H1 (cell line): ENCODE data around the gene RNF145. TPM values are rescaled to one million over a fixed set of nuclear protein-coding genes. Genes with fewer than 3 reads are reported as not detected.

Source experiments
- CTCF ChIA-PET: fragments of 300-600 bp; sonication (Branson Sonifier 250); formaldehyde crosslinking; loops from one replicate; lab custom pipeline; 2021; ENCODE audit not compliant: partially characterized antibody; lab: Charles Lee
- POLR2A ChIA-PET: fragments of 300-600 bp; sonication (Branson Sonifier 250); formaldehyde crosslinking; loops from one replicate; lab custom pipeline; 2021; ENCODE audit warnings: inconsistent platforms; ENCODE audit not compliant: partially characterized antibody; lab: Charles Lee
- DNase-seq, 2 experiments: peaks; one replicate each; pipeline versions ENCODE4 v3.0.0 to v3.0.0-alpha.2; 2010 to 2022; ENCODE audit warnings: low spot score in 2 of 2, low read depth in 1 of 2, mixed read lengths in 1 of 2
- FAIRE-seq: peaks from 2 replicates; lab custom pipeline; 2011; peaks lifted over from hg19 to GRCh38; lab: Jason Lieb, UNC
- H2AFZ ChIP-seq: 2 replicates; pipeline ENCODE4 v1.8.1; 2012; ENCODE audit warnings: low read length, inconsistent platforms
- H2AK5ac ChIP-seq: 2 replicates; pipeline ENCODE4 v1.6.1; 2013; ENCODE audit warnings: low read depth, low read length
- H2BK120ac ChIP-seq: replicated peaks from 2 replicates; pipeline ENCODE3; 2013; ENCODE audit warnings: low read depth, low read length, inconsistent platforms
- H2BK12ac ChIP-seq: 2 replicates; pipeline ENCODE4 v1.6.1; 2013; ENCODE audit warnings: low read depth, low read length
- H2BK15ac ChIP-seq: 2 replicates; pipeline ENCODE4 v1.6.1; 2013; ENCODE audit warnings: low read length
- H2BK20ac ChIP-seq: 2 replicates; pipeline ENCODE4 v1.6.1; 2013; ENCODE audit warnings: low read length
- H2BK5ac ChIP-seq: 2 replicates; pipeline ENCODE4 v1.6.1; 2013; ENCODE audit warnings: low read depth, low read length
- H3K14ac ChIP-seq: 2 replicates; pipeline ENCODE4 v1.6.1; 2013; ENCODE audit warnings: inconsistent platforms; ENCODE audit not compliant: insufficient read length
- H3K18ac ChIP-seq: 2 replicates; pipeline ENCODE4 v1.6.1; 2013; ENCODE audit warnings: low read length; ENCODE audit errors: extremely low read depth
- H3K23ac ChIP-seq: 2 replicates; pipeline ENCODE4 v1.6.1; 2013; ENCODE audit warnings: inconsistent platforms; ENCODE audit not compliant: insufficient read length
- H3K23me2 ChIP-seq: 2 replicates; pipeline ENCODE4 v1.6.1; 2013; ENCODE audit warnings: low read depth, low read length
- H3K27ac ChIP-seq: 2 replicates; pipeline ENCODE4 v1.6.1; 2011; ENCODE audit warnings: low read depth, low read length, inconsistent platforms
- H3K27me3 ChIP-seq, 4 experiments: replicated peaks in 1 of 4; 1 replicate in 1 of 4; 2 replicates in 3 of 4; pipeline versions ENCODE4 v1.6.1 to v1.8.1; 2011 to 2013; ENCODE audit warnings: low read length in 3 of 4, mild to moderate bottlenecking in 3 of 4, inconsistent platforms in 2 of 4, mixed read lengths in 2 of 4, moderate library complexity in 1 of 4; ENCODE audit not compliant: control insufficient read depth in 3 of 4, insufficient read depth in 3 of 4; ENCODE audit errors: extremely low read depth in 1 of 4
- H3K36me3 ChIP-seq, 4 experiments: 2 replicates each; pipeline versions ENCODE4 v1.6.1 to v1.8.1; 2011 to 2013; ENCODE audit warnings: mild to moderate bottlenecking in 4 of 4, low read length in 3 of 4, moderate library complexity in 2 of 4, control low read depth in 1 of 4, inconsistent platforms in 1 of 4; ENCODE audit not compliant: insufficient read depth in 4 of 4, control insufficient read depth in 2 of 4
- H3K4ac ChIP-seq: replicated peaks from 2 replicates; pipeline ENCODE3; 2013; ENCODE audit warnings: low read length, low read depth, mixed read lengths, inconsistent platforms; ENCODE audit not compliant: insufficient read length
- H3K4me1 ChIP-seq, 4 experiments: replicated peaks in 1 of 4; 1 replicate in 1 of 4; 2 replicates in 3 of 4; pipeline versions ENCODE4 v1.6.1 to v1.8.1; 2011 to 2013; ENCODE audit warnings: low read length in 3 of 4, inconsistent platforms in 2 of 4, mixed read lengths in 1 of 4; ENCODE audit not compliant: insufficient read depth in 4 of 4, control insufficient read depth in 3 of 4
- H3K4me2 ChIP-seq, 2 experiments: 2 replicates each; pipeline versions ENCODE4 v1.6.1 to v1.8.1; 2011 to 2013; ENCODE audit warnings: low read depth in 2 of 2, low read length in 2 of 2, control low read depth in 1 of 2, inconsistent platforms in 1 of 2, mild to moderate bottlenecking in 1 of 2; ENCODE audit not compliant: insufficient read depth in 1 of 2
- H3K4me3 ChIP-seq, 4 experiments: fragments of 200-600, 300-600 bp in 1 of 4; sonication (generic), shearing (Covaris generic), sonication (Bioruptor Twin) in 1 of 4; 2 replicates each; pipeline versions ENCODE4 v1.5.1 to v1.8.1; 2011 to 2016; ENCODE audit warnings: low read length in 4 of 4, low read depth in 3 of 4, control low read depth in 2 of 4, inconsistent platforms in 2 of 4, mild to moderate bottlenecking in 2 of 4, mixed read lengths in 1 of 4, moderate library complexity in 1 of 4; ENCODE audit not compliant: insufficient read depth in 2 of 4; ENCODE audit errors: extremely low read depth in 1 of 4
- H3K56ac ChIP-seq: replicated peaks from 2 replicates; pipeline ENCODE3; 2013; ENCODE audit warnings: low read depth, mild to moderate bottlenecking, mixed read lengths, low read length, inconsistent platforms; ENCODE audit not compliant: insufficient read length
- H3K79me1 ChIP-seq: 2 replicates; pipeline ENCODE4 v1.6.1; 2013; ENCODE audit warnings: low read depth, low read length, control low read depth
- H3K79me2 ChIP-seq, 2 experiments: 2 replicates each; pipeline versions ENCODE4 v1.6.1 to v1.8.1; 2012 to 2013; ENCODE audit warnings: low read length in 2 of 2, mild to moderate bottlenecking in 2 of 2, inconsistent platforms in 1 of 2; ENCODE audit not compliant: insufficient read depth in 2 of 2, control insufficient read depth in 1 of 2
- H3K9ac ChIP-seq, 4 experiments: replicated peaks in 1 of 4; 1 replicate in 1 of 4; 2 replicates in 3 of 4; pipeline versions ENCODE4 v1.6.1 to v1.8.1; 2011 to 2013; ENCODE audit warnings: low read depth in 3 of 4, low read length in 3 of 4, control low read depth in 2 of 4, mild to moderate bottlenecking in 2 of 4, moderate library complexity in 2 of 4, inconsistent platforms in 1 of 4; ENCODE audit errors: extremely low read depth in 1 of 4
- H3K9me3 ChIP-seq, 2 experiments: 2 replicates each; pipeline versions ENCODE4 v1.6.1 to v1.8.1; 2012 to 2013; ENCODE audit warnings: mild to moderate bottlenecking in 2 of 2, moderate library complexity in 2 of 2, control low read depth in 1 of 2, inconsistent platforms in 1 of 2, low read depth in 1 of 2, low read length in 1 of 2, mixed read lengths in 1 of 2; ENCODE audit not compliant: insufficient read depth in 2 of 2
- H4K20me1 ChIP-seq, 2 experiments: replicated peaks in 1 of 2; 2 replicates each; pipeline versions ENCODE3 to v1.8.1; 2011 to 2013; ENCODE audit warnings: inconsistent platforms in 2 of 2, low read length in 2 of 2, mild to moderate bottlenecking in 1 of 2; ENCODE audit not compliant: insufficient read depth in 2 of 2, control insufficient read depth in 1 of 2
- H4K5ac ChIP-seq: 2 replicates; pipeline ENCODE4 v1.6.1; 2013; ENCODE audit warnings: low read length, low read depth, mixed read lengths, inconsistent platforms; ENCODE audit not compliant: insufficient read length
- H4K8ac ChIP-seq: 2 replicates; pipeline ENCODE4 v1.8.0; 2013; ENCODE audit warnings: mild to moderate bottlenecking, moderate library complexity, low read length, inconsistent platforms; ENCODE audit not compliant: insufficient read depth; ENCODE audit errors: extremely low read depth
- H4K91ac ChIP-seq: replicated peaks from 2 replicates; pipeline ENCODE3; 2013; ENCODE audit warnings: low read length, mixed read lengths, inconsistent platforms; ENCODE audit not compliant: insufficient read length
- CEBPB ChIP-seq: IDR thresholded peaks from 2 replicates; pipeline ENCODE4 v1.6.1; 2012; ENCODE audit warnings: low read depth, low read length
- RFX5 ChIP-seq: IDR thresholded peaks from 2 replicates; pipeline ENCODE4 v1.6.1; 2011; ENCODE audit warnings: low read depth, low read length, improper control_type of control experiment, borderline replicate concordance
- WGBS, 2 experiments: shearing (Covaris generic) in 1 of 2; methylation state at CpG; one replicate each; pipeline versions ENCODE4 v1.1.6 to v1.1.7; 2013 to 2015; ENCODE audit warnings: low lambda C conversion rate in 2 of 2, mixed read lengths in 2 of 2, inconsistent platforms in 1 of 2, low coverage in 1 of 2, missing lambda C conversion rate in 1 of 2; ENCODE audit not compliant: insufficient replicate concordance in 2 of 2, insufficient coverage in 1 of 2, insufficient read length in 1 of 2; ENCODE audit errors: extremely low coverage in 1 of 2, missing lambda C conversion rate in 1 of 2; 5-methylcytosine and 5-hydroxymethylcytosine counted together
- polyA plus RNA-seq, 7 experiments: library from polyadenylated mRNA; depleted of rRNA in 3 of 7; stranded (reverse) in 5 of 7; unstranded in 2 of 7; fragments of >200 nt in 5 of 7; fragments of 200-250 nt in 2 of 7; gene quantifications; 1 replicate in 5 of 7; 2 replicates in 1 of 7; 4 replicates in 1 of 7; pipeline versions ENCODE4 v1.2.1 to v1.2.3, GENCODE V29; 2011 to 2013; ENCODE audit warnings: missing spikeins in 2 of 7, mixed read lengths in 2 of 7
- total RNA-seq: library from RNA; stranded (reverse); fragmentation: NEBNext Ultra II Directional; extraction: Animal tissue kit (Norgen Biotek cat#: 25700); gene quantifications from 2 replicates; pipeline ENCODE4 v1.2.1, GENCODE V29; 2021

The RNF145 gene
- total and polyA plus RNA-seq, 2 of the 8 experiments (the other 6 are each of a cell fraction or from before 2014, with no cell fraction given), result 34.2 to 72.5 TPM

DNA sequence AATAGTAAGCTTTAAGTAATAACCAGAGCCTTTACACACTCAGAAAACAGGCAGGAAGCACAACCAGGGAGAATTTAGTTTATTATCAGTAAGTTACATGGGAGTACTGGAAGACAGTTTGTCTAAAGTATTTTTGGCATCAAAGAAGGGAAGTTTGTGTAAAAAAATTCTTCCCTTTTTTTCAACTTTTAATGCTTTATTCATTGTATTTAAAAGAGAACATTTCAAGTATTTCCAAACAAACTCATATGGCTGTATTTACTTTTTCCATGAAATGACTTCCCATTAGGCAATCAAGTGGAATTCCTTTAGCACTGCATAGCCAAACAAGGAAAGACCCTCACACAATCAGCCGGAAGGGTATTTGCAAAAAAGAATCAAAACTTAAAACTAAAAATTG, 26.7 kb downstream of the RNF145 start:
- Histone ChIP-seq H3K9me3 (no peaks in the 10 kb centered on the region), H4K20me1 (peaks cover 0 to 4% of the 10 kb centered on the region in 2 experiments), H4K91ac (no peak overlapping the region), H4K8ac (no peak overlapping the region), H2BK20ac (no peak overlapping the region), H3K14ac (no peak overlapping the region), H3K4me1 (peaks cover 0 to 5% (median 0%) of the 10 kb centered on the region in 4 experiments; a peak in 1 of 7 replicates), H3K4me3 (no peak overlapping the region), H3K36me3 (peaks cover 0 to 6% (median 1%) of the 10 kb centered on the region in 4 experiments; a peak in 2 of 8 replicates), H2BK120ac (no peak overlapping the region), H3K56ac (no peak overlapping the region)
- POLR2A ChIA-PET, result no interaction called here
- TF ChIP-seq RFX5, result no peak
- peak; percentile 23; the same call in 1 of the 2 replicates for TF ChIP-seq CEBPB
- TF ChIP-seq, all 59 proteins: peak for 1
- Histone ChIP-seq H2AK5ac (no peak overlapping the region), H3K4ac (no peak overlapping the region), H3K23ac (no peak overlapping the region), H3K18ac (no peak overlapping the region), H3K9ac (no peak overlapping the region), H2BK5ac (no peak overlapping the region), H3K79me2 (no peaks in the 10 kb centered on the region; a peak in 2 of 4 replicates), H2BK15ac (no peak overlapping the region), H3K27ac (no peak overlapping the region), H3K27me3 (no peaks in the 10 kb centered on the region), H3K23me2 (no peaks in the 10 kb centered on the region), H3K4me2 (no peak overlapping the region), H4K5ac (no peak overlapping the region), H2AFZ (no peak overlapping the region), H3K79me1 (no peaks in the 10 kb centered on the region), H2BK12ac (no peak overlapping the region)
- no peak for FAIRE-seq
- WGBS, 2 experiments, result 94% methylated on average over 1 of the region's 1 CpG; no CpG with 5 or more reads in 1 of the 2 experiments
- no peak for DNase-seq
- CTCF ChIA-PET, result no interaction called here
